HepG2 (cell line): ENCODE measurements around the gene TPRA1. TPM values are rescaled to one million over a fixed set of nuclear protein-coding genes. Genes with fewer than 3 reads are reported as not detected.

Experiments
- ATAC-seq: fragments of 200-7000 bp; cut with Tn5 transposase; 3 replicates; pipeline ENCODE4 v1.9.1; 2020; ENCODE audit warnings: mild to moderate bottlenecking, moderate library complexity
- BruUV-seq: library from RNA; stranded (reverse); fragments of 400-500 nt; replicated peaks from 2 replicates; lab custom pipeline; 2021; lab: Mats Ljungman, UMichigan
- CTCF ChIA-PET: fragments of 300-600 bp; formaldehyde crosslinking; extraction: SDS; loops from one replicate; lab custom pipeline; 2021; ENCODE audit warnings: low total read pairs, inconsistent platforms, low intra/inter-chr PET ratio; lab: Yijun Ruan, JAX
- POLR2A ChIA-PET: fragments of 350-600 bp; sonication (Branson Sonifier 250); formaldehyde crosslinking; loops from one replicate; lab custom pipeline; 2020; ENCODE audit warnings: antibody characterized with exemption, inconsistent platforms; lab: Yijun Ruan, JAX
- DNase-seq: peaks from one replicate; pipeline ENCODE4 v3.0.0-alpha.2; 2015; ENCODE audit warnings: low spot score
- FAIRE-seq: peaks from 3 replicates; lab custom pipeline; 2011; peaks lifted over from hg19 to GRCh38; lab: Jason Lieb, UNC
- H2AFZ ChIP-seq: one replicate; pipeline ENCODE4 v1.6.1; 2011; ENCODE audit warnings: low read length, inconsistent platforms
- H3K27ac ChIP-seq: fragments of 300-600 bp; 3 replicates; pipeline ENCODE4 v1.8.0; 2011; ENCODE audit warnings: mixed run types, mild to moderate bottlenecking, mixed read lengths, low read length, inconsistent platforms; ENCODE audit not compliant: insufficient read depth; ENCODE audit errors: extremely low read length
- H3K27me3 ChIP-seq, 2 experiments: fragments of 200-600 bp in 1 of 2; 2 replicates in 1 of 2; 3 replicates in 1 of 2; pipeline versions ENCODE4 v1.6.0 to v1.8.0; 2011; ENCODE audit warnings: low read length in 2 of 2, mild to moderate bottlenecking in 2 of 2, moderate library complexity in 2 of 2, inconsistent platforms in 1 of 2; ENCODE audit not compliant: insufficient read depth in 2 of 2, control insufficient read depth in 1 of 2
- H3K36me3 ChIP-seq, 2 experiments: fragments of 200-600 bp in 1 of 2; replicated peaks in 1 of 2; 2 replicates in 1 of 2; 3 replicates in 1 of 2; pipeline versions ENCODE4 v1.5.1 to v1.8.0; 2011; ENCODE audit warnings: low read length in 2 of 2, inconsistent platforms in 1 of 2; ENCODE audit not compliant: insufficient read depth in 2 of 2, control insufficient read depth in 1 of 2
- H3K4me1 ChIP-seq: 2 replicates; pipeline ENCODE4 v1.5.1; 2012; ENCODE audit warnings: low read length, inconsistent platforms; ENCODE audit not compliant: insufficient read depth
- H3K4me2 ChIP-seq: 2 replicates; pipeline ENCODE4 v1.6.0; 2011; ENCODE audit warnings: low read depth, low read length, inconsistent platforms
- H3K4me3 ChIP-seq, 3 experiments: fragments of 200-600 bp in 1 of 3; sonication (generic), shearing (Covaris generic) in 1 of 3; replicated peaks in 1 of 3; 2 replicates each; pipeline ENCODE4 v1.5.1; 2011 to 2016; ENCODE audit warnings: low read length in 3 of 3, inconsistent platforms in 2 of 3, low read depth in 2 of 3, mild to moderate bottlenecking in 2 of 3, control low read depth in 1 of 3, mixed read lengths in 1 of 3; ENCODE audit not compliant: insufficient read depth in 1 of 3
- H3K79me2 ChIP-seq: one replicate; pipeline ENCODE4 v1.6.1; 2011; ENCODE audit warnings: low read length, inconsistent platforms; ENCODE audit not compliant: insufficient read depth
- H3K9ac ChIP-seq: 2 replicates; pipeline ENCODE4 v1.6.0; 2011; ENCODE audit warnings: mild to moderate bottlenecking, low read depth, low read length, inconsistent platforms; ENCODE audit not compliant: insufficient read depth
- H3K9me3 ChIP-seq: 2 replicates; pipeline ENCODE4 v1.5.1; 2012; ENCODE audit warnings: mild to moderate bottlenecking, low read length
- H4K20me1 ChIP-seq: 2 replicates; pipeline ENCODE4 v1.6.0; 2011; ENCODE audit warnings: inconsistent platforms, mild to moderate bottlenecking, low read length, moderate library complexity; ENCODE audit not compliant: insufficient read depth
- CBX5 ChIP-seq: sonication (generic); formaldehyde crosslinking; IDR thresholded peaks from 2 replicates; pipeline ENCODE4 v1.4.0; 2020; ENCODE audit warnings: missing genetic modification reagents, borderline replicate concordance
- ISL2 ChIP-seq: sonication (generic); formaldehyde crosslinking; IDR thresholded peaks from 2 replicates; pipeline ENCODE4 v1.5.0; 2020; ENCODE audit warnings: missing genetic modification reagents
- ISX ChIP-seq: sonication (generic); formaldehyde crosslinking; conservative IDR thresholded peaks from 2 replicates; pipeline ENCODE4 v1.5.0; 2020; ENCODE audit warnings: missing genetic modification reagents
- MYC ChIP-seq: sonication (generic); formaldehyde crosslinking; IDR thresholded peaks from 2 replicates; pipeline ENCODE4 v1.9.0; 2021; ENCODE audit warnings: missing genetic modification reagents, borderline replicate concordance
- NONO ChIP-seq, 2 experiments: fragments of 450-650 bp in 1 of 2; sonication (generic) in 1 of 2; formaldehyde crosslinking in 1 of 2; IDR thresholded peaks in 1 of 2; conservative IDR thresholded peaks in 1 of 2; 2 replicates each; pipeline versions ENCODE4 v1.6.1 to v1.8.0; 2017 to 2022; ENCODE audit warnings: mild to moderate bottlenecking in 1 of 2, missing genetic modification reagents in 1 of 2, moderate library complexity in 1 of 2
- PAWR ChIP-seq: sonication (generic); formaldehyde crosslinking; IDR thresholded peaks from 2 replicates; pipeline ENCODE4 v1.4.0; 2020; ENCODE audit warnings: missing genetic modification reagents, mild to moderate bottlenecking, borderline replicate concordance
- PCBP2 ChIP-seq: fragments of 200-400 bp; formaldehyde crosslinking; optimal IDR thresholded peaks from 2 replicates; pipeline ENCODE3; 2018; ENCODE audit warnings: low read length, low read depth; ENCODE audit not compliant: poor library complexity, severe bottlenecking
- PHF20 ChIP-seq: sonication (generic); formaldehyde crosslinking; IDR thresholded peaks from 2 replicates; pipeline ENCODE4 v1.5.0; 2020; ENCODE audit warnings: mild to moderate bottlenecking, missing genetic modification reagents
- SMC3 ChIP-seq: IDR thresholded peaks from 2 replicates; pipeline ENCODE4 v1.6.1; 2011; ENCODE audit warnings: low read length, improper control_type of control experiment
- SNRNP70 ChIP-seq: fragments of 200-400 bp; formaldehyde crosslinking; IDR thresholded peaks from 2 replicates; pipeline ENCODE4 v1.6.1; 2017; ENCODE audit warnings: mild to moderate bottlenecking, low read depth, low read length, moderate library complexity
- SP1 ChIP-seq, 2 experiments: fragments of 450-650 bp in 1 of 2; sonication (generic) in 1 of 2; formaldehyde crosslinking in 1 of 2; IDR thresholded peaks; 2 replicates each; pipeline versions ENCODE4 v1.4.0 to v1.6.1; 2016 to 2020; ENCODE audit warnings: missing genetic modification reagents in 1 of 2
- SP4 ChIP-seq: sonication (generic); formaldehyde crosslinking; IDR thresholded peaks from 2 replicates; pipeline ENCODE4 v1.8.1; 2023; ENCODE audit warnings: mild to moderate bottlenecking, missing genetic modification reagents
- TSC22D2 ChIP-seq: sonication (generic); formaldehyde crosslinking; IDR thresholded peaks from 2 replicates; pipeline ENCODE4 v1.5.1; 2020; ENCODE audit warnings: missing genetic modification reagents, mild to moderate bottlenecking, borderline replicate concordance
- ZBTB38 ChIP-seq: sonication (generic); formaldehyde crosslinking; IDR thresholded peaks from 2 replicates; pipeline ENCODE4 v1.5.1; 2020; ENCODE audit warnings: mild to moderate bottlenecking, missing genetic modification reagents
- ZKSCAN8 ChIP-seq: IDR thresholded peaks from 2 replicates; pipeline ENCODE4 v1.6.1; 2016; ENCODE audit warnings: borderline replicate concordance, missing genetic modification reagents, missing compliant biosample characterization
- ZNF232 ChIP-seq: sonication (generic); formaldehyde crosslinking; IDR thresholded peaks from 2 replicates; pipeline ENCODE4 v1.4.0; 2020; ENCODE audit warnings: missing genetic modification reagents, borderline replicate concordance
- WGBS: methylation state at CpG from one replicate; pipeline ENCODE4 v1.1.6; 2017; ENCODE audit warnings: low lambda C conversion rate; 5-methylcytosine and 5-hydroxymethylcytosine counted together
- in situ Hi-C: cut with HindIII; loops from 2 replicates; pipeline ENCODE4 v1.10.0; 2017; ENCODE audit warnings: low pct_unique_long_range_greater_than_20kb; ENCODE audit not compliant: extremely low pct_ligation_motif_present
- intact Hi-C: fragments of 100-400 bp; cut with micrococcal nuclease; formaldehyde crosslinking; loops from one replicate; pipeline ENCODE4 v1.10.0; 2022; ENCODE audit not compliant: unreplicated experiment
- polyA plus RNA-seq, 8 experiments: library from polyadenylated mRNA; depleted of rRNA in 3 of 8; stranded (reverse) in 7 of 8; unstranded in 1 of 8; fragments of >200 nt; fragmentation: Illumina TruSeq in 4 of 8; extraction: Trizol in 4 of 8; gene quantifications; 2 replicates each; pipeline versions ENCODE4 v1.2.1 to v1.2.3, GENCODE V29; 2011 to 2016; ENCODE audit warnings: low read depth in 4 of 8, missing spikeins in 1 of 8, mixed read lengths in 1 of 8; ENCODE audit not compliant: insufficient read depth in 1 of 8
- total RNA-seq, 5 experiments: library from RNA; depleted of rRNA; stranded (reverse); fragments of >200 nt; fragmentation: Illumina TruSeq; extraction: Trizol; gene quantifications; 2 replicates each; pipeline ENCODE4 v1.2.3, GENCODE V29; 2016; ENCODE audit warnings: low read depth in 1 of 5
- TF ChIP-seq, protein P1 (sequence below): sonication (generic); formaldehyde crosslinking; IDR thresholded peaks from 2 replicates; pipeline ENCODE4 v1.4.0; 2020; ENCODE audit warnings: missing genetic modification reagents
- TF ChIP-seq, protein P2 (sequence below): IDR thresholded peaks from 2 replicates; pipeline ENCODE4 v1.6.1; 2018; ENCODE audit warnings: missing genetic modification reagents
- TF ChIP-seq, protein P3 (sequence below): sonication (generic); formaldehyde crosslinking; IDR thresholded peaks from 2 replicates; pipeline ENCODE4 v1.8.1; 2023; ENCODE audit warnings: missing genetic modification reagents, mild to moderate bottlenecking, borderline replicate concordance

The TPRA1 gene
- total and polyA plus RNA-seq, 2 of the 13 experiments (the other 11 are each of a cell fraction or from before 2014, with no cell fraction given), result 25.4 to 25.8 TPM

DNA sequence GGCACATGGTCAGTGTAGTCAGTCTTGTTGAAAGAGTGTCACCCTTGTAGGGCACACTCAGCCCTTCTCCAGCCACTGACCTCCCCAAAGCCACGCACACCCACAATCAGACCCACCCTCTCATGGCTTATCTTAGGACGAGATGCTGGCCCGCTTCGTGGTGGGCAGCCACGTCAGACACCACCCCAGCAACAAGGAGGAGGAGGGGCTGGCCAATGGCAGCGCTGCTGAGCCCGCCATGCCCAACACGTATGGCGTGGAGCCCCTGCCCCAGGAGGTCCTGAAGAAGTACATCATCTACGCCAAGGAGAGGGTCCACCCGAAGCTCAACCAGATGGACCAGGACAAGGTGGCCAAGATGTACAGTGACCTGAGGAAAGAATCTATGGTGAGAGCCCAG lies 28.4 kb upstream of the TPRA1 start (continued):
- TF ChIP-seq ISL2 (CRISPR knock-in tag) (no peak), CBX5 (CRISPR knock-in tag) (no peak)
- TF ChIP-seq, all 625 proteins: peak for 0

DNA sequence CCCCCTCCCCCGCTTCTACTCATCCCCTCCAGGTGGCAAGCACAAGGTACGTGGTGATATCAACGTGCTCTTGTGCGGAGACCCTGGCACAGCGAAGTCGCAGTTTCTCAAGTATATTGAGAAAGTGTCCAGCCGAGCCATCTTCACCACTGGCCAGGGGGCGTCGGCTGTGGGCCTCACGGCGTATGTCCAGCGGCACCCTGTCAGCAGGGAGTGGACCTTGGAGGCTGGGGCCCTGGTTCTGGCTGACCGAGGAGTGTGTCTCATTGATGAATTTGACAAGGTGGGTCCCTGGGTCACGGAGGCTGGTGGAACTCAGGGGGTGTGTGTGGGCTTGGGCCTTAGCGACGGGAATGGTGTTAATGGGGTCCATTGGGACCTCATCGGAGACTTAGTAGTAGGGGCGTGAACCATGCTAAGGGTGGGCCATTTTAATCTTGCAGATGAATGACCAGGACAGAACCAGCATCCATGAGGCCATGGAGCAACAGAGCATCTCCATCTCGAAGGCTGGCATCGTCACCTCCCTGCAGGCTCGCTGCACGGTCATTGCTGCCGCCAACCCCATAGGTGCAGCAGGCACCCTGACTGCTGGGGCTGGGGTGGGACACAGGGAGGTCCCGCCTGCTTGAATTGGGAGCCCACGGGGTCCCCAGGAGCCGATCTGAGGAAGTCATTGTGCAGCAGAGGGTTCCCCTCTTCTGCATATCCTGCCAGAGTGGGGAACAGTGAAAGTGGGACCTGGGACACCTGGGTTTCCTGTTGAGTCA lies 26.5 kb upstream of the TPRA1 start:
- H3K9me3 ChIP-seq, result no peaks in the 10 kb centered on the region
- no peak overlapping the region for H2AFZ ChIP-seq
- no peak for FAIRE-seq
- TF ChIP-seq ISX (CRISPR knock-in tag) (no peak), SP4 (CRISPR knock-in tag) (no peak), SNRNP70 (no peak), ZBTB38 (CRISPR knock-in tag) (no peak), ZKSCAN8 (CRISPR knock-in tag) (no peak), SP1 (IDR thresholded peaks at IDR 0.05) (no peak), SP1 (CRISPR knock-in tag; IDR thresholded peaks at IDR 0.05) (no peak), MYC (CRISPR knock-in tag) (no peak), NONO (IDR thresholded peaks at IDR 0.05) (no peak), NONO (CRISPR knock-in tag; conservative IDR thresholded peaks at IDR 0.05) (no peak), PAWR (CRISPR knock-in tag) (no peak), PHF20 (CRISPR knock-in tag) (no peak), TSC22D2 (CRISPR knock-in tag) (no peak), ZNF232 (CRISPR knock-in tag) (no peak), SMC3 (no peak), PCBP2 (no peak)
- TF ChIP-seq, protein P1, sequence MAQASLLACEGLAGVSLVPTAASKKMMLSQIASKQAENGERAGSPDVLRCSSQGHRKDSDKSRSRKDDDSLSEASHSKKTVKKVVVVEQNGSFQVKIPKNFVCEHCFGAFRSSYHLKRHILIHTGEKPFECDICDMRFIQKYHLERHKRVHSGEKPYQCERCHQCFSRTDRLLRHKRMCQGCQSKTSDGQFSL (CRISPR knock-in tag), result no peak
- TF ChIP-seq, protein P2, sequence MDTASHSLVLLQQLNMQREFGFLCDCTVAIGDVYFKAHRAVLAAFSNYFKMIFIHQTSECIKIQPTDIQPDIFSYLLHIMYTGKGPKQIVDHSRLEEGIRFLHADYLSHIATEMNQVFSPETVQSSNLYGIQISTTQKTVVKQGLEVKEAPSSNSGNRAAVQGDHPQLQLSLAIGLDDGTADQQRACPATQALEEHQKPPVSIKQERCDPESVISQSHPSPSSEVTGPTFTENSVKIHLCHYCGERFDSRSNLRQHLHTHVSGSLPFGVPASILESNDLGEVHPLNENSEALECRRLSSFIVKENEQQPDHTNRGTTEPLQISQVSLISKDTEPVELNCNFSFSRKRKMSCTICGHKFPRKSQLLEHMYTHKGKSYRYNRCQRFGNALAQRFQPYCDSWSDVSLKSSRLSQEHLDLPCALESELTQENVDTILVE (CRISPR knock-in tag), result no peak
- TF ChIP-seq, protein P3, sequence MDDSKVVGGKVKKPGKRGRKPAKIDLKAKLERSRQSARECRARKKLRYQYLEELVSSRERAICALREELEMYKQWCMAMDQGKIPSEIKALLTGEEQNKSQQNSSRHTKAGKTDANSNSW (CRISPR knock-in tag), result no peak
- TF ChIP-seq, all 625 proteins: peak for 0
- in situ Hi-C loops (no loop called here), intact Hi-C loops (no loop called here)
- POLR2A ChIA-PET, result no interaction called here
- Histone ChIP-seq H3K27me3 (no peaks in the 10 kb centered on the region), H3K27ac (no peak overlapping the region), H3K9ac (no peak overlapping the region), H3K79me2 (no peaks in the 10 kb centered on the region), H3K36me3 (peaks cover 37 to 94% of the 10 kb centered on the region in 2 experiments), H3K4me3 (no peak overlapping the region), H3K4me2 (no peak overlapping the region), H4K20me1 (no peaks in the 10 kb centered on the region), H3K4me1 (peaks cover 6% of the 10 kb centered on the region; the same call in 1 of the 2 replicates)
- no TSS peak for BruUV-seq
- ATAC-seq (no peak), DNase-seq (no peak)
- WGBS, result over 99% methylated on average over 18 of the region's 26 CpGs
- CTCF ChIA-PET, result no interaction called here
